Embryonic facial prominence (tissue), 1 donor: ENCODE results near the gene SNX32.

ENCODE experiments used
- DNase-seq: peaks from one replicate; pipeline ENCODE4 v3.0.0-alpha.2; 2016; ENCODE audit errors: extremely low spot score

SNX32 gene

DNA sequence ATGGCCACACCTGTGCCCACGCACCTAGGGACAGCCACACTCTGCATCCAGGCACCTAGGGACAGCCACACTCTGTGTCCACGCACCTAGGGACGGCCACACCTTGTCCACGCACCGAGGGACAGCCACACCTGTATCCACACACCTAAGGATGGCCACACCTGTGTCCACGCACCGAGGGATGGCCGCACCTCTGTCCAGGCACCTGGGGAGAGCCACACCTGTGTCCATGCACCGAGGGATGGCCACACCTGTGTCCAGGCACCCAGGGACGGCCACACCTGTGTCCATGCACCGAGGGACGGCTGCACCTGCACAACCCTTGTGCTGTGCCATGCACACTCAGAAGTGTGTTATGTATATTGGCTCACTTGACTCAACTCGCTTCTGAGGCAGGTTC lies 36.1 kb upstream of the SNX32 start:
- DNase-seq: no peak

- no peak for DNase-seq
Measured at GRCh38 chr11:65798882-65799281, 34.9 kb upstream of the SNX32 start.

DNA sequence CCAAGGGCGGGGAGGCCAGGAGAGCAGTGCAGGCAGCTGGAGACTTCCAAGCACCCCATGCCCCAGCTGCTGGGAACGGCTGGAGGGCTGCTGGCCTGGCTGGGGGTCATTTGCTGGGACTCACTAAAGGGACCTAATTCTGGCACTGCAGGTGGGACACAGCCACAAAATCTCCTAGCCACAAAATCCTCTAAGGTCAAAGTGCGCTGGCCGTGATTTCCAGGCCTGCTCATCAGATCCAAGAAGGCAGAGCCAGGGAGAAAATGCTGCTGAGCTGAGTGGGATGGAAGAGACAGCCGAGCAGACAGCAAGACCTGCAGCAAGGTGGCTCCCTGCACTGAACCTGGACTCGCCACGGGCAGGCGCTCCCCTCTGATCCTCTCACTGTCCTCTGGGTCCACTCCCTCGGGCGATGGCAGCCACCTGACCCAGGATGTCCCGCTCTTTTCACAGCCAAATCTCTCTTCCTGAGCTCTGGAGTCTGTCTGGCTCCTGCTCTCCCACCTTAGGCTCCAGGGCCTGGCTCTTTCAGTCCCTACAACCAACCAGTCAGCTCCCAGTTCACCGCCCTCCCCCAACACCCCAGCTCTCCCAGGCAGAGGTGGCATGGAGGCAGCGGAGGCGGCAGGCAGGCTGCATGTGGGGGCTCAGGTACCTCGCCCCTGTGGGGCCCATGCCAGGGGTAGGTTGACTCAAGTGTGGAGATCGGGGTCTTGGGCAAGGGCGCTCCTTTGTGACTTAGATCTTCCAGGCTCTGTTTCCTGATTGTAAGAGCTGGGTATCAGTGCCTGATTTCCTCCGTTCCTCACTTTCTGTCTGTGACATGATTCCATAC lies 32.4 kb upstream of the SNX32 start:
- no peak for DNase-seq

DNA sequence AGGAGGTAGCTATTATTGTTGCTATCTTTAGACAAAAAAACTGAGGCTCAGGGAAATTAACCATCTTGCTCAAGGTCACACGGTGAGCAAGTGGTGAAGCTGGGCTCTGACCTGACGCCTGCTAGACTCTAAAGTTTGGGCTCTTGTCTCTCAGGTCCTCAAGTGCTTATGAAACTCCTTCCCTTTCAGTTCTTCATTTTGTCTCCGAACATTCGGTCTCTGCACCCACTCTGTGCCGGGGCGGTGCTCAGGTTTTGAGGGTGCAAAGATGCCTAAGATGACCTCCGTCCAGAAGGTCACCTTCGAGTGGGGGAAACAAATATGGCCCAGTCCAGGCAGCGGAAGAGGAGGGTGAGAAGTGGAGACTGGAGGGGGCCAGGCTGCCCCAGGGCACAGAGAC lies 30.9 kb upstream of the SNX32 start:
- no peak for DNase-seq

DNA sequence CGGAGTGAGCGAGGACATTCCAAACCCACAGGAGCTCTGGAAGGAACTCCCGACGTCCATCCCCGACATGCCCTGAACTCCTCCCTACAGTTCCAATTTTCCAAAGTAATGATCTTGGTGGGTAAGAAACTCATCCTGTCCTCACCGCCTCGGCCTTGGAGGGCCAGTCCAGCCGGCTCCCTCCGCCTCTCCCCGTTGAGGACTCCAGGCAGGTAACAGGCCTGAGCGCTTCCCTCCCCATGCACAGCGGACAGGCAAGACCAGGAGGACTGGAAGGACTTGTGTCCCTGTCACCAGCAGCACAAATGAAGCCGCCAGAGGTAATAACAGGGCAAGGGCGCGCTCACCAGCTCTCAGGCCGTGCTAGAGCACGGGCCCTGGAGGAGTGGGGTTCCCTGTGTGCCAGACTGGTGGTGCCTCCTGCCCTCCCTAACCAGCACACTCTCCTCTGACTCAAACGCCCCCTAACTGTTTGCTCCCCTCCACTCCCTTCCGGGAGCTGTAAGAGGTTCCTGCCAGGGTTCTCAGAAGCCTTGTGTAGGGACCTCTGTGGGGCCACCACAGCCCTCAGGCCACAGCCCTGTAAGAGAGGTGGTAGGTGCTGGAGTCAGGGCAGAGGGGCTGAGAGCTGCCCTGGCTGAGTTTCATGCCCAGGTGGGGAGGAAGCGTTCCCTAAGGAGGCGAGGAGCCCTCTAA lies 29.8 kb upstream of the SNX32 start:
- no peak for DNase-seq

DNA sequence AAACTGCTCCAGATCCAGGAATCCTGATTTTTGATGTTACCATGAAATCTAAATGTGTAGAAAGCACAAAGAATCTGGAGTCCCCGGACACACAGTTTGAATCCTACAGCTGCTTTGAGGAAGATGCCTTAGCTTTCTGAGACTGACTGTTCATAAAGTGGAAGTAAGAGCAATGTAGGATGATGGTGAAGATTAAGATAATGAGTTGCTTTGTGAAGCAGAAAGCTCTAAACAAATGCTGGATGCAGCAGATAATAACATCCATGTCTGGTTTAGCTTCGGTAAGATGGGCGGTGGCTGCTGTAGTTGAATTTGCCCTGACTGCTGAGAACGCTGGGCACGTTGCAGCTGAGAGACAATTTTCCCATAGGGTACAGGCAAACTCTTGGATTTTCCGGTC lies 26.8 kb upstream of the SNX32 start:
- no peak for DNase-seq

- DNase-seq: no peak
Measured at GRCh38 chr11:65808744-65809341, 24.9 kb upstream of the SNX32 start.

- no peak for DNase-seq
Measured at GRCh38 chr11:65809496-65809895, 24.3 kb upstream of the SNX32 start.

DNA sequence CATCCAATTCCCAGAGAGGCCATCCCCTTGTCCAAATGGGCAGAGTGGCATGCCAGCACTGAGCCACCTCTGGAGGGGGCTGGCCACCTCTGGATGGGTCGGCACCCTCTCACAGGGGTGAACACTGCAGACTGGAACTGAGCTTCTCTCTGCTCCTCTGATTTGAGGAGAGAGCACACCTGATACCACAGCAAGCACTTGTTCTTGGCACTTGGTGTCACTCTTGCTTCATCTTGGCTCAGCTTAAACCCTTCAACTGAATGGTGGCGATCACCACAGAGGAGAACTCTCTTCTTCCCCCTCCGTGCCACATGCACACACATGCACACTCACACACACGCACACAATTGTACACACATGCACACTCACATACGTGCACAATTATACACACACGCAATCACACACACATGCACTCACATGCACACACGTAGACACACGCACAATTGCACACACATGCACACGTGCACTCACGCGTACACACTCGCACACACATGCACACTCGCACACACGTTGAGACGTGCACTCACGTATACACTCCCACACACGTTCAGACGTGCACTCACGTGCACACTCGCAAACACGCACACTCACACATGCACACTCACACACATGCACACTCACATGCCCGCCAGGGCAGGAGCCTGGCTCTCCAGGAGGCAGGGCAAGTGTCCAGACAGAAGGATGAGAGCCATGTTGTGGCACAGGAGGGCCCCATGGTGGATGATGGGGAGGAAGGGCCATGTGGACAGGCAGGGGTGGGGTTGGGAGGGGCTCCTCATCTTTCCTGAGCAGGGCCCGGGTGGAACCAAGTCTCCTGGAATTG lies 23.5 kb upstream of the SNX32 start:
- no peak for DNase-seq

DNA sequence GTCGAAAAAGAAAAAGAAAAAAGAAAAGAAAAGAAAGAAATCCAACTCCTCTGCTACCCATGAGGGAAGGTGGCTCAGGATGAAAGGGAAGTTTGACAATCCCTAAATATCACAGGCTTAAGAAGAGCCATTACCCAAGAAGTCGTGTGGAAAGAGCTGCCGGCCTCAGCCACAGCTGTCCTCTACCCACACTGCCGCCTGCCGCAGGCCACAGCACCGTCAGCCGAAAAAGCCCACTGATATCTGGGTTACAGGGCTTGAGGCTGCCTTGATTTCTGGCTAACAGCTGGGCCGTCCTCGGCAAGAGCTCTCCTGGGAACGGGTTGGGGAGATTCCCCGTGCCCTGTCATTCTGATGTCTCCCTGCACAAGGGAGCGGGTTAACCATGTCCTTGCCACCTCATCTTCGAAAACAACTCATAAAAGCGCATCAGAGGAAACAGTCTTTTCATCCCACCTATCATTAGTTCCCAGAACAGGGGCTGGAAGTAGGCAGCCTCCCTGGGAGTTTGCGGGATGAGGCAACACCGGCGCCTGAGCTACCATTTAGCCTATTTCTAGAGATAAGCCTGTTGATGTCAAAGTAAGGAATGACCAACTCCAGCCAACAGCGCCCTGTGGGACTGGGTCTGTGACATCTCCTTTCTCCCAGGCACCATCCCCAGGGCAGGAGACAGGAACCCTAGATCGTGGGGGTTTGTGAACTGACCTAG lies 21.8 kb upstream of the SNX32 start:
- DNase-seq: no peak

- no peak for DNase-seq
Measured at GRCh38 chr11:65814131-65814985, 19.4 kb upstream of the SNX32 start.

DNA sequence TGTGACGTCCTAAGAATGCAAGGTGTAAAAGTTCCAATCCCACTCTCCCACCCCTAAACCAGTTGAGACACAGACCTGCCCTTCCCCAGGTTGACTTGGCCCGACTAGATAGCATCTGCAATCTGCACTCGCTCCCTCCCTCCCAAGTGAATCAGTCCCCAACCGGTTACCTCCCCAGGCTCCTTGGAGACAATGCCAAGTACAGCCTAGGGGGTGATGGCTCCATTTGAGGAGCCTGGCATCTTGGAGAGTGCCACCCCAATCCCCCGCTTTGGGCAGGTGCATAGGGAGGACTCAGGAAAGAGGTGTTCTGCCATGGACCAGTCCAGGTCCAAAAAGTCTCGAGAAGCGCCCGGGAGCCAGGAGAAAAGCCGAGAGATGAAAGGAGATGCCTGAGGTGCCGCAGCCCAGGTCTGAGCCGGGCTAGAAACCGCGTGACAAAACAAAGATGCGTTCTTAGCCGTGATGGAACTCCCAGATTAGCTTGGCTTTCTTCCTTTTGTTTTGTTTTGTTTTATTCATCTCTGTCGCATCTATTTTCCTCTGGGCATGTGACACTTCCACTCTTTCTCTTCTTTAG lies 18.7 kb upstream of the SNX32 start:
- no peak for DNase-seq

GRCh38 chr11:65816696-65817095 lies 17.1 kb upstream of the SNX32 start:
- no peak for DNase-seq

GRCh38 chr11:65817312-65817834 lies 16.4 kb upstream of the SNX32 start:
- no peak for DNase-seq

DNA sequence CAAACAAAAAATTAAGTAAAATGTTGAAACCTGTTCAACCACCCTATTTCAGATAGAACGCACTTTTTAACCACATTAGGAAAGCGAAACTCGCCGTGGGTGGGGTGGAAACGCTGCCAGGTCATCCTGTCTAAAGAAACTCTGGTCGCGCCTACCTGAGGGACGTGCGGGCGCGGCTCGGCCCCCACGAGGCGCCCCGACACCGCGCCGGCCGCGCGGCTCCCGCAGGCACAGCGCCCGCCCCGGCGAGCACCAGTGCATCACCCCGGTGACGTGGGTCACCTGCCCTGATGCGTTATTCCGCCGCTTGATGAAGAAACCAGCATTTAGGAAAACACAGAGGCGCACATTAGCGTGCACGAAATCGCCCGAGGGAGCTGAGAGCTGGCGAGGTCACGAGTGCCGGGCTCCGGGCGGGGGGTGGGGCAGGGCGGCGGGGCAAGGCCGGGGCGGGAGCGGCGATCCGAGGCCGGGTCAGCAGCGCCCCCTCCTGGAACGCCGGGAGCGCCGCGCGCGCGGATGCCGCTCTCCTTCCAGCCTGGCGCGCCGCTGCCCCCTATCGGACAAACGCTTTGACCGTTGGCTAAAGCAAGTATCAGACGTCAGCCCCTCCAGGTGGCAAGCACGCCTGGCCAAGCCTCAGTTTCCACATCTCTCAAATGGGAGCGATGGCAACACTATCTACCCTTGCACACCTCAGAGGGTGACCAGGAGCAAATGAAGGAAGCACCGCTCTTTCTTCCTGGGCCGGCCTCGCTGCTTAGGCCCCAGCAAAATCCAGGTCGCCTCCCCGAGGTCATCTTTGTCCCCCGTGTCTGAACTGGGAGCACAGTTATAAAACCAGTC lies 15.7 kb upstream of the SNX32 start:
- DNase-seq: peak; percentile 73

GRCh38 chr11:65821107-65821506 lies 12.7 kb upstream of the SNX32 start:
- DNase-seq: no peak

- DNase-seq: no peak
Measured at GRCh38 chr11:65822776-65823528, 10.8 kb upstream of the SNX32 start.
